GM12891 (cell line): Measurements from ENCODE around the gene LSM12.

ENCODE experiments used
- DNase-seq: peaks from one replicate; pipeline ENCODE4 v3.0.0; 2011; ENCODE audit warnings: low spot score; ENCODE audit not compliant: insufficient read length
- FAIRE-seq: peaks from 2 replicates; lab custom pipeline; 2011; peaks lifted over from hg19 to GRCh38; lab: Jason Lieb, UNC
- PAX5 ChIP-seq: IDR thresholded peaks from 2 replicates; pipeline ENCODE4 v1.6.1; 2011; ENCODE audit warnings: low read length, moderate library complexity, mild to moderate bottlenecking; ENCODE audit not compliant: insufficient read depth, severe bottlenecking
- POLR2A ChIP-seq: IDR thresholded peaks from 2 replicates; pipeline ENCODE4 v1.6.1; 2011; ENCODE audit warnings: low read depth, low read length, control low read depth
- POLR2AphosphoS5 ChIP-seq: IDR thresholded peaks from 2 replicates; pipeline ENCODE4 v1.6.1; 2011; ENCODE audit warnings: low read depth, low read length, control low read depth
- POU2F2 ChIP-seq: IDR thresholded peaks from 2 replicates; pipeline ENCODE4 v1.6.1; 2011; ENCODE audit warnings: low read depth, mild to moderate bottlenecking, control low read depth, low read length, moderate library complexity
- SPI1 ChIP-seq: IDR thresholded peaks from 2 replicates; pipeline ENCODE4 v1.6.1; 2011; ENCODE audit warnings: low read depth, low read length, control low read depth
- TAF1 ChIP-seq: IDR thresholded peaks from 2 replicates; pipeline ENCODE4 v1.6.1; 2011; ENCODE audit warnings: low read depth, low read length, control low read depth

Gene LSM12

DNA sequence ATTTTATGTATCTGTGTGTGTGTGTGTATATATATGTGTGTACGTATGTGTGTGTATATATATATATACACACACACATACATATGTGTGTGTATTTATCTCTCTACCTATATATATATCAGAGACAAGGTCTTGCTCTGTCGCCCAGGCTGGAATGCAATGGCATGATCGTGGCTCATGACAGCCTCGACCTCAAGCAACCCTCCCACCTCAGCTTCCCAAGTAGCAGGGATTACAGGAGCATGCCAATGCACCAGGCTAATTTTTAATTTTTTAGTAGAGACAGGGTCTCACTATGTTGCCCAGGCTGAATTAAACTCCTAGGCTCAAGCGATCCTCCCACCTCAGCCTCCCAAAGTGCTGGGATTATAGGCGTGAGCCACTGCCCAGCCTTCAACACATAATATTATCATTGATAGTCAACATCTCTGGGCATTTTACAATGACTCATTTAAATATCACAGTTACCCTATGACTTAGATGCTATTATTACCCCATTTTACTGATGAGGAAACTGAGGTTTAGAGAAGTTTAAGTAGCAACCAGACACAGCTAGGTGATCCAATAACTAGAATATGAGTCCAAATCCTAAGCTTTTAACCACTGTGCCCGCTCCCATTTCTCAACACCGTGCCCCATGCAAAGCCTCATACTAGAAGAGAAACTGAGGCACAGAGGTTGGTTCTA, 28.4 kb upstream of the LSM12 start:
- FAIRE-seq (no peak), DNase-seq (no peak)
- no peak for TF ChIP-seq PAX5
- TF ChIP-seq TAF1 = no peak
- no peak for TF ChIP-seq POLR2AphosphoS5
- no peak for TF ChIP-seq POLR2A
- TF ChIP-seq POU2F2 = no peak
- no peak for TF ChIP-seq SPI1

DNA sequence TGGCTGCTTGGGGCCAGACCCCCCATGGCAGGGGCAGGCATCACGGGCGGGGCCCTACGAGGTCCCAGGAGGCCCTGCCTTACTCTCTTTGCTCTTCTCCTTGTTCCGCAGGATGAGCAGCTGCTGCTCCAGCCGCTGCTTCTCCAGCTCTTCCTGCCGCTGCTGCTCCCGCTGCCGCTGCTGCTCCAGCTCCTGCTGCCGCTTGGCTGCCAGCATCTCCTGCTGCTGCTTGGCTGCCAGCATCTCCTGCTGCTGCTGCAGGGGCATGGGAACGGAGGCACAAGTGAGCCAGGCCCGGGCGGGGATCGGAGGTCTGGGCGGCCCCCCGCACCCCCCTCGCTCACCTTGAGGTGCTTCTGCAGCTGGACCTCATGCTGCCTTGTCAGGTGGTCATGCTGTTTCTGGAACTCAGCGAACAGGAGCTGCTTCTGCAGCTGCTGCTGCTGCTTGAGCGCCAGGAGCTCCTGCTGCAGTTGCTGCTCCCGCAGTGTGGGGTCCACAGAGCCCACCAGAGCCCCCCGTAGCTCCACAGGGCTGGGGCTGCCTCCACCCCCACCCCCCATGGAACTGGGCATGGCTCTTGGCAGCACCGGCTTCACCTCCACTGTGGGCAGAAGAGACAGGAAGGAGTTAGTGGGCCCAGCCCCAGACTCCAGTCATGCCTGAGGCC, 26.9 kb upstream of the LSM12 start:
- FAIRE-seq = no peak
- no peak for TF ChIP-seq POLR2A
- TF ChIP-seq POU2F2 = no peak
- TF ChIP-seq SPI1 = no peak
- TF ChIP-seq TAF1 = no peak
- no peak for TF ChIP-seq PAX5
- no peak for TF ChIP-seq POLR2AphosphoS5
- DNase-seq = no peak

DNA sequence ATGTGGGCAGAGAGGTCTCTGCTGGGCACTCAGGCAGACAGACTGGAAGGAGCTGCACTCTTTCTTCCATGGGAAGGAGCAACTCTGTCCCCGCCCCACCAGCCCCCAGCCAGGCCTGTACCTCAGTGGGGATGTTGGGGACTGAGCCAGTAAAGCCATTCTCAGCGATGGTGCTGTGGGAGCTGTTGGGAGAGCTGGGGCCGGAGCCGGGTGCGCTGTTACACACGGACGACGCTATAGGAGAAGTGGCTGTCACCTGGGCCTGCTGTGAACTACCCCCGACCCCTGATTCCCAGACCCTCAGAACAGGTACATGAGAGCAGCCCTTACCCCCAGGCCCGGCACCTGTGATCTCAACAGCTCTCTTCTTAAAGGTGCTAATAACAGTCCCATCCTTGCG, 25.6 kb upstream of the LSM12 start:
- DNase-seq = no peak
- no peak for FAIRE-seq
- no peak for TF ChIP-seq POLR2A
- no peak for TF ChIP-seq TAF1
- TF ChIP-seq POU2F2 = no peak

DNA sequence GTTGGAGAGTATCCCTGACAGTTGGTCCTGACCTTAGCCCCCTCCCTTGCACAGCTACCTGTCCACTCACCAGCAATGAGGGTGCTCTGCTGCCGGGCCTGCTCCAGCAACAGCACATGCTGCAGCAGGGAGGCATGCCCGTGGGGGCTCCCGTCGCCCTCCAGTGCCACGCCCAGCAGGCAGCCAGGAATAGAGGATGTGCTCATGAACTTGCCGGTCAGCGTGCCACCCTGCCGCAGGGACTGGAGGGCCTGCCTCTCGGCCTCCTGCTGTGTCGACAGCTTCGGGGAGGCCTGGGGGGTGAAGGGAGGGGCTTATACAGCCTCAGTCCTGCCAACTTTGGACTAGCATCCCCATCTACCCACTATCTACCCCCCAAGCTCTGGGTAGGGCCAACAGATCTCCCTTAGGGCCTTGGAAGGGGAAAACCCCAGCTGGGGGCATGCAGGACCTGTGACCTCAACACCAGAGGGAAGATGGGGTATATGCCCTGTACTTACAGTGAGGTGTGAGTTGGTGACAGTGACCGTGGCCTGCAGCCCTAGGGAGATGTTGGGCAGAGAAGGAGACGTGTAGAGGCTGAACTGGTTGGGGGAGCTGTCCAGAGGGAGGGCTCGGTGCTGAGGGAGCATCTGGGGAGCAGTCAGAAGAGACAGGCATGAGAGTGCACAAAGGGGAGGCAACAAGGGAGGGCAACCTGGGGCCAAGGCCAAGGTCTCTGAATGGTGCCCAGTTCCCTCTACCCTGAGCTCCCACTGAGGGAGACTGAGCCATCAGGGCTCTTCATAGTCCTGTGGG, 24.9 kb upstream of the LSM12 start:
- TF ChIP-seq SPI1 = no peak
- no peak for TF ChIP-seq POU2F2
- no peak for TF ChIP-seq POLR2AphosphoS5
- no peak for TF ChIP-seq POLR2A
- no peak for TF ChIP-seq TAF1
- TF ChIP-seq PAX5 = no peak
- no peak for FAIRE-seq
- DNase-seq = no peak

DNA sequence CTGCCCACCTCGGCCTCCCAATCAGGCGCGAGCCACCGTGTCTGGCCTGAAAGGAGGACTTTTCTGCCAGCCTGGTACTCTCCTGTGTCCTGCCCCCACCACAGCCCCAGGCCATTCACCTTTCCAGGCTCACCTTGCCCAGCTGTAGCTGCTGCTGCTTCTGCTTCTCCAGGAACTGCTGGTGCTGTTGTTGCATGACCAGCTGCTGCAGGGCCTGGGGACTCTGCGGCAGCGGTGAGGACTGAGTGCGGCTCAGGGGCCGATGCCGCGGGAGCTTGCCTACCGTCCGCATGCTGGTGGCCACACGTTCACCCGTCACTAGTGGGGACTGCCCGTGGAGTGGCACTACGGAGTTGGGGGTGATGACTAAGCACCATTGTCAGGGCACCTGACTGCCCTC, 21.8 kb upstream of the LSM12 start:
- no peak for DNase-seq
- no peak for FAIRE-seq
- TF ChIP-seq SPI1 = no peak
- no peak for TF ChIP-seq TAF1
- no peak for TF ChIP-seq POLR2A
- no peak for TF ChIP-seq POU2F2
- TF ChIP-seq PAX5 = no peak
- TF ChIP-seq POLR2AphosphoS5 = no peak

DNA sequence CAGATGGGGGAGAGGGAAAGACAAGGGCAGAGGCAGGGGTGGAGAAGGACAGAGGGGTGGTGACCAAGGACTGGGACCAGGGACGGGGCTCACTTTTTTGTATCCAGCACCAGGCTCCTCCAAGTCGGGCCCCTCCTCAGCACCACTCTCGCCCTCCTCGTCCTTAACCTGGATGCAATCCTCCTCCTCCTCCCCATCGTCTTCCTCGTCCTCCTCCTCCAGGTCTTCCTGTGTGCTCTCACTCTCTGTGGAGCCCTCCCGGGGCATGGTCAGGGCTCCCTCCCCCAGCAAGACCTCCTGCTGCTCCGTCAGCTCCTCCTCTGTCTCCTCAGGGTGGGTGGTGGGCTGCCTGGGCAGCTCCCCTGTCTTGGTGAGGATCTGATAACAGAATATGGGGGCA, 20.8 kb upstream of the LSM12 start:
- no peak for TF ChIP-seq POLR2AphosphoS5
- TF ChIP-seq POU2F2 = no peak
- no peak for TF ChIP-seq TAF1
- no peak for TF ChIP-seq PAX5
- TF ChIP-seq SPI1 = no peak
- no peak for TF ChIP-seq POLR2A
- FAIRE-seq (no peak), DNase-seq (no peak)

DNA sequence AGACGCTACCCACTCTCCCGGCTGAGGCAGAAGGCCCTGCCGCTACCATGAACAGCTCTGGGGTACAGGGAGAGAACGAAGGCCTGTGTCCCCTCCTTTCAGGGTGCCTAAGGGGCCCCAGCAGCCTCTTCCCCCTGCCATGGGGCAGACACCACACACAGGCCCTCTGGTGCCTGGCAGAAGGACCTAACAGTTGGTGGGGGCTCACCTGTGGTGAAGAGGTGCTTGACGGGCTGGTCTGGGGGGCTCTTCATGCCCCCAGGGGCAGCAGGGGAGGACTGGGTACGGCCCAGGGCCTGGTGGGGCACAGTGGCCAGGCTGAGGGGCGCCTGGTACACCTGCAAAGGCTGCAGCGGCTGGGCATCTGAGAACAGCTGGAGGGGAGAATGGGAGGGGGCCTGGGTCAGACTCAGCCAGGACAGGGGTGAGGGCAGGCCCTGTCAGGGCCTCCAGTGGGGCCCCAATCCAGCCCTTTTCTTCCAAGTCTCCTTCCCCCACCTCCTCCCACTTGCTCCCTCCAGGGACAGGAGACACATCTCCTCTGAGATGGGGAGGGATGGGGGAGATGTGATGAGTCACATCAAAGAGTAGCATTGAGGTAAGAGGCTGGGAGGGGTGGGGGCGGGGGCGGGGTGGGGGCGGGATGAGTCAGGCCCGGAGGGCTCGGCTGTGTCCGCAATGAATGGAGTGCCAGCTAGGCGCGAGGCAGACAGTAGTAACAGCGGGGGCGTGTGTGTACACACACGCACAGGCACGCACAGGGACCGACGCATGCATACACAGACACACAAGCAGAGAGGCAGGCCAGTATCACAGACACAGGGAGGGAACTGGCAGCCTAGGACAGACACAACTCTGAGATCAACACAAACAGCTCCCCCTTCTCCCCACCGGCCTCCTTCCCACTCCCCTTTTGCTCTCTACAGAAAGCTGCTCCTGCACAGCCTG, 20.2 kb upstream of the LSM12 start:
- no peak for TF ChIP-seq POU2F2
- TF ChIP-seq TAF1 = no peak
- TF ChIP-seq POLR2AphosphoS5 = no peak
- TF ChIP-seq POLR2A = no peak
- no peak for TF ChIP-seq PAX5
- TF ChIP-seq SPI1 = no peak
- FAIRE-seq = no peak
- no peak for DNase-seq

DNA sequence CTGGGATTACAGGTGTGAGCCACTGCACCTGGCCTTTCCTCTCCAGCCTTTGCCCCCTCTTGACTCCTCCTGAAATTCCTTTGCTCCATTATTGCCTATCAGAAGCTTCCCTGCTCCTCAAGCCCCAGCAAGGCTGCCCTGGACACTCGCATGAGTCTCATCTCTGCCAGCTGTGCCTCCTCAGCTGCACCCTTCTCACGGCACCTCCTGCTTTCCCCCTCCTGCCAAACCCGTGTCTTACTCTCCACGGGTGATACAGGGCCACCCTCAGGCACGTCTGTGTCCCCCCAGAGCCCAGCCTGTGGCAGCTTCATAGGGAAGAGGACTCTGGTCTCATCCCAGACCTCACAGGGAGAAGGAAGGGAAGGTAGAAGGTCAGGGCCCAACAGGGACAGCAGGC, 19.4 kb upstream of the LSM12 start:
- no peak for FAIRE-seq
- TF ChIP-seq TAF1 (no peak), POLR2A (no peak), PAX5 (no peak), POU2F2 (no peak), POLR2AphosphoS5 (no peak), SPI1 (no peak)

More for the DNA sequence above, 19.4 kb upstream of the LSM12 start:
- DNase-seq = no peak
